RWPE1 (cell line): ENCODE measurements around the gene BRME1.

Experiments used
- CTCF ChIA-PET: fragments of 350-600 bp; sonication (Branson Sonifier 250); formaldehyde crosslinking; extraction: SDS; loops from one replicate; lab custom pipeline; 2021; lab: Yijun Ruan, JAX
- POLR2A ChIA-PET: fragments of 400-600 bp; formaldehyde crosslinking; extraction: SDS; loops from one replicate; lab custom pipeline; 2020; ENCODE audit warnings: antibody characterized with exemption; ENCODE audit not compliant: low non-redundant PET; lab: Yijun Ruan, JAX
- DNase-seq: peaks from one replicate; pipeline ENCODE4 v3.0.0; 2012; ENCODE audit warnings: low spot score
- H3K27ac ChIP-seq: fragments of 450-650 bp; 2 replicates; pipeline ENCODE4 v1.5.1; 2017
- TF ChIP-seq, protein P1 (sequence below): fragments of 450-650 bp; conservative IDR thresholded peaks from 2 replicates; pipeline ENCODE4 v1.5.1; 2017; ENCODE audit warnings: low read depth, mild to moderate bottlenecking

The BRME1 gene

DNA sequence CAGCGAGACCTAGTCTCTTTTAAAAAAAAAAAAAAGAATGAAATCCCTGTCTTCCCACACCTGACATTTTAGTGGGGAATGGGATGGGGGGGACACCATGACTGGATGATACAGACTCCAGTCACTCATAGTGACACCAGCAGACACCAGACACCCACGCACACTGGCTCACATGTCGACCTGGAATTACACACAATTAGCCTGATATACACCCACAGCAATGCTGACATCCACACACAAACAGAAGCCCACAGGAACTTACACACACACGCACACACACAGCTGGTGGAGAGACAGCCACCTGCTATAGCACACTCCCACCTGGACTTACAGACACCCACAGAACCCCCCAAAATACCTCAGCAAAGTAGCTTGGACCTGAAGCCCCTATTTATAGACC, 37.3 kb downstream of the BRME1 start:
- DNase-seq: no peak
- H3K27ac ChIP-seq: no peak overlapping the region
- POLR2A ChIA-PET: no interaction called here
- TF ChIP-seq, protein P1, sequence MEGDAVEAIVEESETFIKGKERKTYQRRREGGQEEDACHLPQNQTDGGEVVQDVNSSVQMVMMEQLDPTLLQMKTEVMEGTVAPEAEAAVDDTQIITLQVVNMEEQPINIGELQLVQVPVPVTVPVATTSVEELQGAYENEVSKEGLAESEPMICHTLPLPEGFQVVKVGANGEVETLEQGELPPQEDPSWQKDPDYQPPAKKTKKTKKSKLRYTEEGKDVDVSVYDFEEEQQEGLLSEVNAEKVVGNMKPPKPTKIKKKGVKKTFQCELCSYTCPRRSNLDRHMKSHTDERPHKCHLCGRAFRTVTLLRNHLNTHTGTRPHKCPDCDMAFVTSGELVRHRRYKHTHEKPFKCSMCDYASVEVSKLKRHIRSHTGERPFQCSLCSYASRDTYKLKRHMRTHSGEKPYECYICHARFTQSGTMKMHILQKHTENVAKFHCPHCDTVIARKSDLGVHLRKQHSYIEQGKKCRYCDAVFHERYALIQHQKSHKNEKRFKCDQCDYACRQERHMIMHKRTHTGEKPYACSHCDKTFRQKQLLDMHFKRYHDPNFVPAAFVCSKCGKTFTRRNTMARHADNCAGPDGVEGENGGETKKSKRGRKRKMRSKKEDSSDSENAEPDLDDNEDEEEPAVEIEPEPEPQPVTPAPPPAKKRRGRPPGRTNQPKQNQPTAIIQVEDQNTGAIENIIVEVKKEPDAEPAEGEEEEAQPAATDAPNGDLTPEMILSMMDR: no peak
- CTCF ChIA-PET: interaction anchor here (1.0 kb wide), 1 partner anchor 190 kb away, joined by 3 read pairs; no protein-coding TSS in a partner anchor

DNA sequence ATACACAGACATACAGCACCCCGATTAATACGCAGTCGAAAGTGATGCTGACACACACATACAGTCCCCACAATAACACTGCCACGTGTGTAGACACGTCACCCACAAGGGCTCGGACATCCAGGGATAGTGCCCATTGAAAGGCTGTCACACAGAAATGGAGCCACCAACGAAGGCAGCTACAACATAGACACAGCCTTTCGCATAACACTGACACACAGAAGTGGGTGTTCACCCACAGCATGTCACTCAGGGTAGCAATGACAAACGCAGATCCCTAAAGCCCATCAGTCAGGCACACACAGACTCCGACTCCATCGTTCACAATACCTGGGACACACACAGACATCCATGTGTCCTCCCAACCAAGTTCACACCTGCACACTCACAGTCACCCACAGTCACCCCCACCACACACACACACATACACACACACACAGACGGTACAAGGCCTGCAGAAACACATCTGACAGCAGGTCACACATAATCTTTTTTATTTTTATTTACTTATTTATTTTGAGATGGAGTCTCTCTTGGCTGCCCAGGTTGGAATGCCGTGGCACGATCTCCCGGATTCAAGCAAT, 39.4 kb downstream of the BRME1 start:
- ChIA-PET POLR2A (no interaction called here), CTCF (no interaction called here)
- TF ChIP-seq, protein P1: no peak
- H3K27ac ChIP-seq: no peak overlapping the region
- DNase-seq: no peak

DNA sequence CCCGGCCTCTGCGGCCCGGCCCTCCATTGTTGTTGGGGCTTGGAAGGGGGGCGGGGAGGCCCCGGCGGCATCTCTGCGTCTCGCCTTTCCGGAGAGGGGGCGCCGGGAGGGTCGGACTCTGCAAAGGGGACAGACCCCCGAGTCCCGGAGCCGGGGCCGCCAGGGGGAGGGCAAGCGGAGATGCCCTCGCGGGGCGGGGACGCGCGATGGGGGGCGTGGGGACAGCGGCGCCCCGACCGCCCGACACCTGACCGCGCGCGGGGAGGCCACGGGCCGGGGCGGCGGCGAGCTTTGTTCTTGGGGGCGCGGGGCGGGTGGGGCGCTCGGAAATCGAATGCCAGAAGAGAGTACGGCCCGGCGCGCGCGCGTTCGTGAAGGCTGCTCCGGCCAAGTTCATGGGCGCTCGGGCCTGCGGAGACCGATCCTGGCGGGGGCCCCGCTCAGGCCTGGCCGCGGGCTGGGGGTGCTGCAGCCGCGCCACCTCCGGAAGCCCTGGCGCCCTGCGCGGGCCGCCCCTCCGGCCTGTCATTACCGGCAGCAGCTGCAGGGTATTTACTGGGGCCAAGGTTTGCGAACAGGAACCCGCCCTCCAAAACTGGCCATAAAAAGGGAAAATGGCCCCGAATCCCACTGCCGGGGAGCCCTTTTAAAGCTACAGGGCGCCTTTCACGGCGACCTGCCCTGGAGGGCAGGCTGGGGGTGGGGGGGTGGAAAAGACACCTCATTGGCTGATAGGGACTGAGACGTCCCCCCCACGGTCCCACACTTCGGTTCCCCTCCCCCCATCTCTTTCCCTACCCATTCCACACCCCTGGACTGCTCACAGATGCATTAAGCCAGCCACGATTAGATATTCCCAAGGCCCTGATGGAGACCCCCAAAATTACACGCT, 40.1 kb downstream of the BRME1 start:
- peak overlapping the region; percentile 100; the same call in 1 of the 2 replicates for H3K27ac ChIP-seq
- ChIA-PET POLR2A (no interaction called here), CTCF (interaction anchor here (0.7 kb wide), 1 partner anchor 13 kb away, joined by 3 read pairs; no protein-coding TSS in a partner anchor)
- TF ChIP-seq, protein P1: no peak
- DNase-seq: no peak

DNA sequence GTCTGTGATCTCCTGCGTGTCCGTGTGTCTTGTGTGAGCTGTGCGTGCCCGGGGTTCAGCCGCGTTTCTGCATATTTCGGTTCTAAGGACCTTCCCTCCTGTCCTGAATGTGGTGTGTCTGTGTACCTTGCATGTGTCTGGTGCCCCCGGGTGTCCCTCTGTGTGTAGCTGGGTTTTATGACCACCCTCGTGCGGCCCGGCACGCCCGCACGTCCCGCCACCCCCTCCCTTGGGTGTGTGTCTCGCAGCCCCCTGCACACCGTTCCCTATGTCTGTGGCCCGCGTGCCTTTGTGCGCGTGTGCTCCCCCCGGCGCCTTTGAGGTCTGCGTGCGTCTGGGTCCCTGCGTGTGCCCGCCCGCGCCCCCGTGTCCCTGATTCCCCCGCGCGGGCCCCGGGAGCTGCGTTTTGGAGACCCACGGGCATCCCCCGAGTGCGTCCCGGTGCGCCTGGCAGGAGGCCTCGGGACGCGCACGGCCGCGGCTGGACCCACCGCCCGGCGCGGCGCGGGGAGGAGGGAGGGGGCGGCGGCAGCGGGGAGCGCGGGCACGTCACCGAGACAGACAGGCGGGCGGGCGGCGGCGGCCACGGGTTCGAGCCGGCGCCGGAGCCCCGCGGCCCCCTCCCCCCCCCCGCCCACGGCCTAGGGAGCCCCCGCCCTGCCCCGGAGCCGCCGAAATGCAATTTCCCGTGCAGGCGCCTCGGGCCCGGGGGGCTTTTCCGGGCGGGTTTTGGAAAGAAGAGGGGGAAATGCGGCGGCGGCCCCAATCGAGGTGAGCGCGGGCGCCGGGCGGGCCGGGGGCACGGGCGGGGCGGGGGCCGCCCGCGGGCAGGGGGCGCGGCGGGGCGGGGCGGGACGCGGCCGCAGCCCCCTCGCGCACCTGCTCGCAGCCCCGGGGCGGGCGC, 41.0 kb downstream of the BRME1 start:
- no peak for DNase-seq
- ChIA-PET POLR2A (no interaction called here), CTCF (interaction anchor here (0.6 kb wide), 1 partner anchor 771 kb away, joined by 3 read pairs; no protein-coding TSS in a partner anchor)
- peak overlapping the region; percentile 100 for H3K27ac ChIP-seq
- TF ChIP-seq, protein P1: no peak

DNA sequence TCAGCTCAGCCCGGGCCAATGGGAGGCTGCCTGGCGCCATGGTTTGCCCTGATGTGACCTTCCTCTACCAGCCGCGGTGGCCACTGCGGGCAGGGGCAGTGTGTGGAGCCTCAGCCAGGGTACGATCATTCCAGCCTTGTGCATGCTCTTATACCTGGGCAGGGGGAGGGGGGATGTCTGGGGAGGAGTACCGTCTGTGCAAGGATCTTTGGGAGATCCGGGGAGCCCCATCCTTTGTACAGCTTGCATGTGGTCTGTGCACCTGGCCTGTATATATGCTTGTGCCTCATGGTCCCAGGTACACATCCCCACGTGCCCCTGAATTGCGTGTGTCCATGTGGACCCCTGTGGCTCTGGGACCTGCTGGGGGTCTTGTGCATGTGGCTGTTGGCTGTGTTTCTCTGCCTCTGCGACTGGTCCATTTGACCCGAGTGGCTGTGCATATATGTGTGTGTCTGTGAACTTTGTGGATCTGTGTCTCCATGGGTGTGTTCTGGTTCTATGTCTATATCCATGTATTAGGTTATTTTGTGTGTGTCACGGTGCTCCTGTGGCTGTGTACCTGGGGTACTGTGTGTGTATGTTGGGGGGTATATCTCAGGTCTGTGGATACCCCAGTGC, 41.8 kb downstream of the BRME1 start:
- TF ChIP-seq, protein P1: no peak
- no peak for DNase-seq
- POLR2A ChIA-PET: interaction anchor here (0.6 kb wide), 1 partner anchor 644 kb away, joined by 9 read pairs; no protein-coding TSS in a partner anchor
- CTCF ChIA-PET: interaction anchor here (0.6 kb wide), 2 partner anchors 30 to 770 kb away, joined by 3 read pairs; no protein-coding TSS in a partner anchor
- peak overlapping the region; percentile 100 for H3K27ac ChIP-seq
